SK-N-DZ (cell line): ENCODE data around the gene WWP2.

Experiments
- small RNA-seq, 2 experiments: library from RNA; depleted of rRNA; stranded (forward); fragments of <200 nt; gene quantifications; one replicate each; pipeline ENCODE3, GENCODE V24; 2014

WWP2 gene

Small RNA genes within 50 kb of the gene (small RNA-seq; reads per million reads assigned to genes)
- gene AC026468.1: 0 reads per million in 2 experiments
- gene MIR140: 8.1 to 44.6 reads per million in 2 experiments
- 0 reads per million in 2 experiments for gene RF00091
